Activated gamma-delta T cell (primary cell): Measurements from ENCODE around the gene TMED10.

Experiments
- DNase-seq: peaks from one replicate; lab custom pipeline; 2025; lab: John Stamatoyannopoulos, UW

The TMED10 gene

DNA sequence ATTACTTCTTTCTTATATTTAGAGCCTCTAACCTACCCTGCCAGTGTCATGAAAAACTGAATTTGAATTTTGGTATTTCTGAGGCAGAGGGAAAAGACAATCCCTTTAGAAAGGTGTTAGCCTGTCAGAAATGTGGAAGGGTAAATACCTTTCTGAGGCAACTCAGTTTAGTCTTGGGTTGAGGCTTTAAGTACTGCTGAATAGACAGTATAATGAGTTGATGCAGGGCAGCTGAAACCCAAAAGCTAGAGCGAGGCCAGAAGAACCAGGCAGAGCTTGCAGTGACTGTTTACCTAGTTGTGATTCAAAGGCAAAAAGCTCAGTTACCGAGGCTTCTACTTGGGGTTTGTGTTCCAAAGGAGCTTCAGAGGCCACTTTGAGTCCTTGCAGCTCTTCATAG, 88.3 kb downstream of the TMED10 start:
- no peak for DNase-seq

DNA sequence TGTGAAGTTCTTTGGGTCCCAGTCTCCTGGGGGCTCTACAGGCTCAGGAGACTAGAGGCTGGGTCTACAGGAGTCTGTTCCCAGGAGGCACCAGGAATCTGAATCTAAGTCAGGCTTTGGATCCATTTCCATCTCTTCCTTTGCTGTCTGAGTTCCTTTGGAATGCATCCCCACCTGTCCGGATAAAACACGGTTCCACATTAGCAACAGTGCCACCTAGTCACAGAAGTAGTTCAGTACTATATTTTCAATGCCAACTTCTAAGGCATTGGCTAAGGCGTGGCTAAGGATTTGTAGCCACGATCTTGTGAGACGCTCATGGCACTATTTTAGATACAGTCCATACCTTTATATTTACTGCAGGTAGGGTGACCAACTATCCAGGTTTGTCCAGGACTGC, 91.9 kb downstream of the TMED10 start:
- DNase-seq = no peak

GRCh38 chr14:75083271-75083670, 93.1 kb downstream of the TMED10 start:
- DNase-seq = no peak

DNA sequence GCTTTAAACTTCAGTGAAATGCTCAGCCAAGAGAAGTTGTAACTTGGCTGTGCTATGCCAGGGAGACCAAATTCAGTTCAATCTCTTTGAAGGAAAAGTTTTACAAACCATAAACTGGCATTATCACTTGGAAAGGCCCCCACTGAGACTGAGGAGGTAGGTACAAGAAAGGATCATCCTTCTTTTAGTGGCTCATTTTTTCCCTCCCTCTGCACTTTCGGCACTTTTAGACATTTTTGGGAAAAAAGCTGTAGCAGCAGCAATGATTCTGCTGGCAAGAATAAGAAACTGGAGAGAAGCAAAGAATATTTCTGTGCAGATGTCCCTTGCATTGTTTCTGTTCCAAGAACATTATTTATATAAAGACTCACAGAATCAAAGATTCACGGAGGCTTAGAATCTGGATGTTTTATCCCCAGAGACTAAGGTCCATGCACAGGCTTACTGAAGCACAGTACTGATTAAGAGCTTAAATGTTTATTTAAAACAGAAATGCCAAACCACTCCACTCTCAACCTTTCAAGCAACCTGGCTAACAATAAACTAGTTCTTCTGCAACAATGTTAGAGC, 94.7 kb downstream of the TMED10 start:
- DNase-seq = no peak
